HepG2 (cell line): ENCODE measurements around the gene MYOF. TPM values are rescaled to one million over a fixed set of nuclear protein-coding genes. Genes with fewer than 3 reads are reported as not detected.
"Not testable (repeated sequence)": the region's sequence is repeated elsewhere in the genome, so short reads cannot be mapped to it uniquely, and the experiment has no call there.

Source experiments
- ATAC-seq: fragments of 200-7000 bp; cut with Tn5 transposase; 3 replicates; pipeline ENCODE4 v1.9.1; 2020; ENCODE audit warnings: mild to moderate bottlenecking, moderate library complexity
- BruUV-seq: library from RNA; stranded (reverse); fragments of 400-500 nt; replicated peaks from 2 replicates; lab custom pipeline; 2021; lab: Mats Ljungman, UMichigan
- CTCF ChIA-PET: fragments of 300-600 bp; formaldehyde crosslinking; extraction: SDS; loops from one replicate; lab custom pipeline; 2021; ENCODE audit warnings: low total read pairs, inconsistent platforms, low intra/inter-chr PET ratio; lab: Yijun Ruan, JAX
- POLR2A ChIA-PET: fragments of 350-600 bp; sonication (Branson Sonifier 250); formaldehyde crosslinking; loops from one replicate; lab custom pipeline; 2020; ENCODE audit warnings: antibody characterized with exemption, inconsistent platforms; lab: Yijun Ruan, JAX
- DNase-seq: peaks from one replicate; pipeline ENCODE4 v3.0.0-alpha.2; 2015; ENCODE audit warnings: low spot score
- FAIRE-seq: peaks from 3 replicates; lab custom pipeline; 2011; peaks lifted over from hg19 to GRCh38; lab: Jason Lieb, UNC
- H2AFZ ChIP-seq: one replicate; pipeline ENCODE4 v1.6.1; 2011; ENCODE audit warnings: low read length, inconsistent platforms
- H3K27ac ChIP-seq: fragments of 300-600 bp; 3 replicates; pipeline ENCODE4 v1.8.0; 2011; ENCODE audit warnings: mixed run types, mild to moderate bottlenecking, mixed read lengths, low read length, inconsistent platforms; ENCODE audit not compliant: insufficient read depth; ENCODE audit errors: extremely low read length
- H3K27me3 ChIP-seq, 2 experiments: fragments of 200-600 bp in 1 of 2; 2 replicates in 1 of 2; 3 replicates in 1 of 2; pipeline versions ENCODE4 v1.6.0 to v1.8.0; 2011; ENCODE audit warnings: low read length in 2 of 2, mild to moderate bottlenecking in 2 of 2, moderate library complexity in 2 of 2, inconsistent platforms in 1 of 2; ENCODE audit not compliant: insufficient read depth in 2 of 2, control insufficient read depth in 1 of 2
- H3K36me3 ChIP-seq, 2 experiments: fragments of 200-600 bp in 1 of 2; replicated peaks in 1 of 2; 2 replicates in 1 of 2; 3 replicates in 1 of 2; pipeline versions ENCODE4 v1.5.1 to v1.8.0; 2011; ENCODE audit warnings: low read length in 2 of 2, inconsistent platforms in 1 of 2; ENCODE audit not compliant: insufficient read depth in 2 of 2, control insufficient read depth in 1 of 2
- H3K4me1 ChIP-seq: 2 replicates; pipeline ENCODE4 v1.5.1; 2012; ENCODE audit warnings: low read length, inconsistent platforms; ENCODE audit not compliant: insufficient read depth
- H3K4me2 ChIP-seq: 2 replicates; pipeline ENCODE4 v1.6.0; 2011; ENCODE audit warnings: low read depth, low read length, inconsistent platforms
- H3K4me3 ChIP-seq, 3 experiments: fragments of 200-600 bp in 1 of 3; sonication (generic), shearing (Covaris generic) in 1 of 3; replicated peaks in 1 of 3; 2 replicates each; pipeline ENCODE4 v1.5.1; 2011 to 2016; ENCODE audit warnings: low read length in 3 of 3, inconsistent platforms in 2 of 3, low read depth in 2 of 3, mild to moderate bottlenecking in 2 of 3, control low read depth in 1 of 3, mixed read lengths in 1 of 3; ENCODE audit not compliant: insufficient read depth in 1 of 3
- H3K79me2 ChIP-seq: one replicate; pipeline ENCODE4 v1.6.1; 2011; ENCODE audit warnings: low read length, inconsistent platforms; ENCODE audit not compliant: insufficient read depth
- H3K9ac ChIP-seq: 2 replicates; pipeline ENCODE4 v1.6.0; 2011; ENCODE audit warnings: mild to moderate bottlenecking, low read depth, low read length, inconsistent platforms; ENCODE audit not compliant: insufficient read depth
- H3K9me3 ChIP-seq: 2 replicates; pipeline ENCODE4 v1.5.1; 2012; ENCODE audit warnings: mild to moderate bottlenecking, low read length
- H4K20me1 ChIP-seq: 2 replicates; pipeline ENCODE4 v1.6.0; 2011; ENCODE audit warnings: inconsistent platforms, mild to moderate bottlenecking, low read length, moderate library complexity; ENCODE audit not compliant: insufficient read depth
- CCAR2 ChIP-seq: fragments of 200-400 bp; formaldehyde crosslinking; optimal IDR thresholded peaks from 2 replicates; pipeline ENCODE3; 2018; ENCODE audit warnings: low read depth, mild to moderate bottlenecking, low read length, moderate library complexity
- REL ChIP-seq: sonication (generic); formaldehyde crosslinking; conservative IDR thresholded peaks from 2 replicates; pipeline ENCODE4 v1.8.0; 2022; ENCODE audit warnings: mild to moderate bottlenecking, missing genetic modification reagents, moderate library complexity
- SP2 ChIP-seq: sonication (generic); formaldehyde crosslinking; IDR thresholded peaks from 2 replicates; pipeline ENCODE4 v1.5.1; 2020; ENCODE audit warnings: mild to moderate bottlenecking, missing genetic modification reagents
- ZNF430 ChIP-seq: sonication (generic); formaldehyde crosslinking; IDR thresholded peaks from 2 replicates; pipeline ENCODE4 v1.9.0; 2021; ENCODE audit warnings: mild to moderate bottlenecking, missing genetic modification reagents
- ZSCAN25 ChIP-seq: sonication (generic); formaldehyde crosslinking; IDR thresholded peaks from 2 replicates; pipeline ENCODE4 v1.8.0; 2022; ENCODE audit warnings: mild to moderate bottlenecking, missing genetic modification reagents
- WGBS: methylation state at CpG from one replicate; pipeline ENCODE4 v1.1.6; 2017; ENCODE audit warnings: low lambda C conversion rate; 5-methylcytosine and 5-hydroxymethylcytosine counted together
- in situ Hi-C: cut with HindIII; loops from 2 replicates; pipeline ENCODE4 v1.10.0; 2017; ENCODE audit warnings: low pct_unique_long_range_greater_than_20kb; ENCODE audit not compliant: extremely low pct_ligation_motif_present
- intact Hi-C: fragments of 100-400 bp; cut with micrococcal nuclease; formaldehyde crosslinking; loops from one replicate; pipeline ENCODE4 v1.10.0; 2022; ENCODE audit not compliant: unreplicated experiment
- polyA plus RNA-seq, 8 experiments: library from polyadenylated mRNA; depleted of rRNA in 3 of 8; stranded (reverse) in 7 of 8; unstranded in 1 of 8; fragments of >200 nt; fragmentation: Illumina TruSeq in 4 of 8; extraction: Trizol in 4 of 8; gene quantifications; 2 replicates each; pipeline versions ENCODE4 v1.2.1 to v1.2.3, GENCODE V29; 2011 to 2016; ENCODE audit warnings: low read depth in 4 of 8, missing spikeins in 1 of 8, mixed read lengths in 1 of 8; ENCODE audit not compliant: insufficient read depth in 1 of 8
- total RNA-seq, 5 experiments: library from RNA; depleted of rRNA; stranded (reverse); fragments of >200 nt; fragmentation: Illumina TruSeq; extraction: Trizol; gene quantifications; 2 replicates each; pipeline ENCODE4 v1.2.3, GENCODE V29; 2016; ENCODE audit warnings: low read depth in 1 of 5
- TF ChIP-seq, protein P1 (sequence below): sonication (generic); formaldehyde crosslinking; IDR thresholded peaks from 2 replicates; pipeline ENCODE4 v1.4.0; 2020; ENCODE audit warnings: mild to moderate bottlenecking, missing genetic modification reagents

The MYOF gene
- total and polyA plus RNA-seq, 2 of the 13 experiments (the other 11 are each of a cell fraction or from before 2014, with no cell fraction given) = 0.18 to 0.42 TPM

- no peak for FAIRE-seq
- in situ Hi-C loops = no loop called here
Observed at GRCh38 chr10:93315246-93315645, 166.9 kb downstream of the MYOF start.

GRCh38 chr10:93314656-93315055, 167.5 kb downstream of the MYOF start:
- H3K79me2 ChIP-seq, H3K4me2 ChIP-seq, H3K36me3 ChIP-seq, H4K20me1 ChIP-seq, H2AFZ ChIP-seq, intact Hi-C loops, CTCF ChIA-PET, ATAC-seq, POLR2A ChIA-PET, in situ Hi-C loops, H3K9me3 ChIP-seq, H3K27ac ChIP-seq, H3K9ac ChIP-seq, H3K4me3 ChIP-seq, DNase-seq, FAIRE-seq, BruUV-seq, H3K27me3 ChIP-seq, H3K4me1 ChIP-seq: not testable (repeated sequence)
- 67% methylated on average over 3 of the region's 3 CpGs for WGBS

More at GRCh38 chr10:93315246-93315645, 166.9 kb downstream of the MYOF start:
- BruUV-seq = no TSS peak
- no peaks in the 10 kb centered on the region for H3K79me2 ChIP-seq
- TF ChIP-seq SP2 (CRISPR knock-in tag) (no peak), CCAR2 (no peak), ZSCAN25 (CRISPR knock-in tag) (no peak), ZNF430 (CRISPR knock-in tag) (no peak), REL (CRISPR knock-in tag) (no peak)
- TF ChIP-seq, protein P1, sequence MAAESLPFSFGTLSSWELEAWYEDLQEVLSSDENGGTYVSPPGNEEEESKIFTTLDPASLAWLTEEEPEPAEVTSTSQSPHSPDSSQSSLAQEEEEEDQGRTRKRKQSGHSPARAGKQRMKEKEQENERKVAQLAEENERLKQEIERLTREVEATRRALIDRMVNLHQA = no peak
- no peaks in the 10 kb centered on the region for H4K20me1 ChIP-seq
- CTCF ChIA-PET = no interaction called here
- ATAC-seq (no peak), DNase-seq (no peak)
- no peak overlapping the region for H2AFZ ChIP-seq
- WGBS = 83% methylated on average over 7 of the region's 7 CpGs
- intact Hi-C loops = no loop called here
- H3K4me1 ChIP-seq = 0 out of 2 replicates have a peak, but pooled peaks cover 6% of the 10 kb centered on the region
- H3K9me3 ChIP-seq = no peaks in the 10 kb centered on the region
- no peaks in the 10 kb centered on the region for H3K27me3 ChIP-seq
- POLR2A ChIA-PET = no interaction called here
- no peak overlapping the region for H3K27ac ChIP-seq
- no peak overlapping the region for H3K9ac ChIP-seq
- H3K4me3 ChIP-seq = no peak overlapping the region
- H3K4me2 ChIP-seq = no peak overlapping the region
- H3K36me3 ChIP-seq = no peaks in the 10 kb centered on the region
